ENCODE data around the gene GALNT5.

DNA sequence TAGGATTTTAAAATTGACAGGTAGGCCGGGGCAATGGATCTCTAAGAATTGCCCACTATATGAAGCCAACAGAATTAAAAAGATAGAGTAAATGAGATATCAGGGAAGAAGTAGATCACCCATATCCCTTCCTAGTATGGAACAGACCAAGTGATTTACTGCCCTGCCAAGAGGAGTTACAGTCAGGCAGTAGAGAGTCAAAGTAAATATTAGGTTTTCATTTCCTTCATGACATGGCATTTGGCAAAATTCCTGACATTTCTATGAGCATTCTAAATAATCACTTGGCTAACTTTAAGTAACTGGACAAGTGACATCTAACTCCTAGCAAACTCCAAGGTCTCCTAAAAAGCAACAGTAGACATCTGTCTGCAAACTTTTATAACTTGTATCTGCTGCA lies 33.5 kb downstream of the GALNT5 start:
- TF ChIP-seq, protein P1, sequence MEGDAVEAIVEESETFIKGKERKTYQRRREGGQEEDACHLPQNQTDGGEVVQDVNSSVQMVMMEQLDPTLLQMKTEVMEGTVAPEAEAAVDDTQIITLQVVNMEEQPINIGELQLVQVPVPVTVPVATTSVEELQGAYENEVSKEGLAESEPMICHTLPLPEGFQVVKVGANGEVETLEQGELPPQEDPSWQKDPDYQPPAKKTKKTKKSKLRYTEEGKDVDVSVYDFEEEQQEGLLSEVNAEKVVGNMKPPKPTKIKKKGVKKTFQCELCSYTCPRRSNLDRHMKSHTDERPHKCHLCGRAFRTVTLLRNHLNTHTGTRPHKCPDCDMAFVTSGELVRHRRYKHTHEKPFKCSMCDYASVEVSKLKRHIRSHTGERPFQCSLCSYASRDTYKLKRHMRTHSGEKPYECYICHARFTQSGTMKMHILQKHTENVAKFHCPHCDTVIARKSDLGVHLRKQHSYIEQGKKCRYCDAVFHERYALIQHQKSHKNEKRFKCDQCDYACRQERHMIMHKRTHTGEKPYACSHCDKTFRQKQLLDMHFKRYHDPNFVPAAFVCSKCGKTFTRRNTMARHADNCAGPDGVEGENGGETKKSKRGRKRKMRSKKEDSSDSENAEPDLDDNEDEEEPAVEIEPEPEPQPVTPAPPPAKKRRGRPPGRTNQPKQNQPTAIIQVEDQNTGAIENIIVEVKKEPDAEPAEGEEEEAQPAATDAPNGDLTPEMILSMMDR (conservative IDR thresholded peaks at IDR 0.05; ENCODE audit: low read depth, low read length), result no peak
- no peak for TF ChIP-seq EZH2 (IDR thresholded peaks at IDR 0.05; ENCODE audit: low read length, unreplicated experiment)
- no peak for TF ChIP-seq EZH2phosphoT487 (IDR thresholded peaks at IDR 0.05; ENCODE audit: borderline replicate concordance, low read length)

All from PC-3 (cell line).